Measurements from ENCODE around the gene PGLYRP4.

PGLYRP4 gene

DNA sequence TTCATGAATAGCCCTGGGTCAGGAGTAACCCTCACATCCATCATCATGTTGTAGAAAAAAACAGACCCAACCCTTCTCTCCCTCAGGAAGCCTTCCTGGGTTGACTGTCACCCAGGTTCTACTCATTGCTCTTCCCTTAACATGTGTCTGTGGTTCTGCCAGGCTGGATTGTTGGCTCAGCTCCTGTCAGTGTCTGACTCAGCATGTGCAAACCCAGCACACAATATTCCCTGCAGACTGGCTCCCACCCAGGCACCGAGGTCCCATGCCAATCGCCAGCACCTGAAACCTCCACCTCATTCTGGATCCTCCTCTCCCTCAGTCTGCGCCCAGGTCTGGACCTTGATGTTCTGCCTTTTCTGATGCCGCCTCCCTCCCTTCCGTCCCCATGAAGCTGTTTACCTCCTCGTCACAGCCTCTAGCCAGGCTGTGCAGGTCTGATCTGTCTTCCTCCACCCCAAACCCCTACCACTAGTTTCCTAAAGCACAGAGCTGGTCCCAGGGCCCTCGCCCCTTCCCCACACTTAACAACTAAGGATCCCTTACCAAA lies 46.6 kb upstream of the PGLYRP4 start:
- no peak overlapping the region for H2BK15ac ChIP-seq (replicated peaks; ENCODE audit: low read depth)
- no peak overlapping the region for H4K5ac ChIP-seq (ENCODE audit: low read length)
- H3K27me3 ChIP-seq (ENCODE audit: insufficient read depth, low read length, poor library complexity): no peaks in the 10 kb centered on the region
- no peak overlapping the region for H3K4me2 ChIP-seq (ENCODE audit: low read length)
- no peaks in the 10 kb centered on the region for H3K36me3 ChIP-seq (ENCODE audit: control insufficient read depth, insufficient read depth, low read length)
- no peak overlapping the region for H3K56ac ChIP-seq (ENCODE audit: low read length)
- no peak overlapping the region for H4K8ac ChIP-seq (ENCODE audit: low read depth, low read length)
- no peak overlapping the region for H3K4ac ChIP-seq (ENCODE audit: low read depth, low read length)
- H2BK5ac ChIP-seq (ENCODE audit: low read length): no peak overlapping the region
- no peak overlapping the region for H3K4me3 ChIP-seq (ENCODE audit: low read length)
- H2AK5ac ChIP-seq (ENCODE audit: low read length): no peak overlapping the region
- no peak overlapping the region for H3K9ac ChIP-seq (ENCODE audit: low read length)
- WGBS (ENCODE audit: extremely low coverage, insufficient coverage, low lambda C conversion rate): no CpG with 5 or more reads among the region's 7 CpGs
- H3K79me2 ChIP-seq (ENCODE audit: control insufficient read depth, insufficient read depth, low read length): no peaks in the 10 kb centered on the region
- DNase-seq: no peak
- no peak overlapping the region for H3K23ac ChIP-seq (ENCODE audit: low read length)
- no peak overlapping the region for H3K27ac ChIP-seq (ENCODE audit: low read depth, low read length)
- H3K18ac ChIP-seq (ENCODE audit: low read length): no peak overlapping the region
- no peaks in the 10 kb centered on the region for H3K79me1 ChIP-seq (ENCODE audit: low read length)
- H3K4me1 ChIP-seq (ENCODE audit: control insufficient read depth, low read depth, low read length): no peaks in the 10 kb centered on the region
- no peak overlapping the region for H2BK120ac ChIP-seq (ENCODE audit: low read depth, low read length)

GRCh38 chr1:153394391-153394790 lies 45.8 kb upstream of the PGLYRP4 start:
- Histone ChIP-seq H2AK5ac (ENCODE audit: low read length) (no peak overlapping the region), H3K79me2 (ENCODE audit: control insufficient read depth, insufficient read depth, low read length) (no peaks in the 10 kb centered on the region), H3K27ac (ENCODE audit: low read depth, low read length) (no peak overlapping the region), H3K4me2 (ENCODE audit: low read length) (no peak overlapping the region), H3K27me3 (ENCODE audit: insufficient read depth, low read length, poor library complexity) (no peaks in the 10 kb centered on the region), H3K18ac (ENCODE audit: low read length) (no peak overlapping the region), H2BK120ac (ENCODE audit: low read depth, low read length) (no peak overlapping the region), H3K4me3 (ENCODE audit: low read length) (no peak overlapping the region), H3K36me3 (ENCODE audit: control insufficient read depth, insufficient read depth, low read length) (no peaks in the 10 kb centered on the region), H4K5ac (ENCODE audit: low read length) (no peak overlapping the region), H3K56ac (ENCODE audit: low read length) (no peak overlapping the region), H3K4ac (ENCODE audit: low read depth, low read length) (no peak overlapping the region), H2BK15ac (replicated peaks; ENCODE audit: low read depth) (no peak overlapping the region), H4K8ac (ENCODE audit: low read depth, low read length) (no peak overlapping the region), H3K23ac (ENCODE audit: low read length) (no peak overlapping the region), H3K4me1 (ENCODE audit: control insufficient read depth, low read depth, low read length) (no peaks in the 10 kb centered on the region), H2BK5ac (ENCODE audit: low read length) (no peak overlapping the region), H3K79me1 (ENCODE audit: low read length) (no peaks in the 10 kb centered on the region), H3K9ac (ENCODE audit: low read length) (no peak overlapping the region)
- DNase-seq: no peak
- no CpG with 5 or more reads among the region's 5 CpGs for WGBS (ENCODE audit: extremely low coverage, insufficient coverage, low lambda C conversion rate)

DNA sequence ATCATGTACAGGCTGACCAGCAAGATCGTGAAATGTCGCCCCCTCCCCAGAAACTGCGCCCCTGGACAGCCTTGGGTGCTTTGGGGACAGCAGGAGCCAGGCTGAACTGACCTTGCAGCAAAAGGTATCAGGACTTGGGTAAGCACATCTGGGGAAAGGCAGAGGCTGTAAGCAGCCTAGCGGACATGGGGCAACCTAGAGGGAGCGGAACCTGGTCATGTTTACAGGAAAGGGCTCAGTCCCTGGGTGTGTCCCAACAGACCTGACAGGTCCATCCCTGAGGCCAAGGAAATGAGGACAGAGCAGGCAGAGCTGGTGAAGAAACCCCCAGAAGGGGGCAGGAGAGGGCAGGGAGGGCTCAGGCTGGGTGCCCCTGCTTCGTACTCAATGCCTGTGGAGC lies 45.3 kb upstream of the PGLYRP4 start:
- no peaks in the 10 kb centered on the region for H3K79me2 ChIP-seq (ENCODE audit: control insufficient read depth, insufficient read depth, low read length)
- H2AK5ac ChIP-seq (ENCODE audit: low read length): no peak overlapping the region
- H3K56ac ChIP-seq (ENCODE audit: low read length): no peak overlapping the region
- H3K4me3 ChIP-seq (ENCODE audit: low read length): no peak overlapping the region
- no peak overlapping the region for H2BK15ac ChIP-seq (replicated peaks; ENCODE audit: low read depth)
- no peaks in the 10 kb centered on the region for H3K79me1 ChIP-seq (ENCODE audit: low read length)
- no peaks in the 10 kb centered on the region for H3K4me1 ChIP-seq (ENCODE audit: control insufficient read depth, low read depth, low read length)
- H3K4ac ChIP-seq (ENCODE audit: low read depth, low read length): no peak overlapping the region
- H3K23ac ChIP-seq (ENCODE audit: low read length): no peak overlapping the region
- H3K4me2 ChIP-seq (ENCODE audit: low read length): no peak overlapping the region
- H2BK5ac ChIP-seq (ENCODE audit: low read length): no peak overlapping the region
- H2BK120ac ChIP-seq (ENCODE audit: low read depth, low read length): no peak overlapping the region
- no peak overlapping the region for H3K9ac ChIP-seq (ENCODE audit: low read length)
- H3K36me3 ChIP-seq (ENCODE audit: control insufficient read depth, insufficient read depth, low read length): no peaks in the 10 kb centered on the region
- no peaks in the 10 kb centered on the region for H3K27me3 ChIP-seq (ENCODE audit: insufficient read depth, low read length, poor library complexity)
- no CpG with 5 or more reads among the region's 6 CpGs for WGBS (ENCODE audit: extremely low coverage, insufficient coverage, low lambda C conversion rate)
- DNase-seq: peak; percentile 50
- no peak overlapping the region for H4K5ac ChIP-seq (ENCODE audit: low read length)
- no peak overlapping the region for H3K18ac ChIP-seq (ENCODE audit: low read length)
- H3K27ac ChIP-seq (ENCODE audit: low read depth, low read length): no peak overlapping the region
- no peak overlapping the region for H4K8ac ChIP-seq (ENCODE audit: low read depth, low read length)

DNA sequence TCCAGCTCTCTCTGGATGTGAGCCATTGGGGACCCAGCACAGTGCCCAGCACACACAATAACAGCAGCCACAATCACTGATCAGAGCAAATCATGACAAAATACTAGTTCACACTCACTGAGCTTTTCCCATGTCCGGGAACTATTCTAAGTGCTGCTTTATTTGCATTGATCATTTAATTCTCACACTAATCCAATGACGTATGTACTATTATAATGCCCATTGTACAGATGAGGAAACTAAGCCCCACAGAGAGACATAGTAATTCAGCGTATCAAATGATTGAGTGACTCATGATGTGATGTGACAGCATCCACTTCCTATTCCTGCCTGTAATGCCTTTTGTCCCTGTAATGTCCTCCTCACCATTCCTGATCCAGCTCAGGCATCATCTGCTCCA lies 44.2 kb upstream of the PGLYRP4 start:
- no CpG with 5 or more reads among the region's 3 CpGs for WGBS (ENCODE audit: extremely low coverage, insufficient coverage, low lambda C conversion rate)
- Histone ChIP-seq H2BK5ac (ENCODE audit: low read length) (no peak overlapping the region), H3K4me1 (ENCODE audit: control insufficient read depth, low read depth, low read length) (no peaks in the 10 kb centered on the region), H4K8ac (ENCODE audit: low read depth, low read length) (no peak overlapping the region), H2BK15ac (replicated peaks; ENCODE audit: low read depth) (no peak overlapping the region), H3K9ac (ENCODE audit: low read length) (no peak overlapping the region), H3K4me3 (ENCODE audit: low read length) (no peak overlapping the region), H3K27me3 (ENCODE audit: insufficient read depth, low read length, poor library complexity) (no peaks in the 10 kb centered on the region), H3K56ac (ENCODE audit: low read length) (no peak overlapping the region), H3K79me2 (ENCODE audit: control insufficient read depth, insufficient read depth, low read length) (no peaks in the 10 kb centered on the region), H2BK120ac (ENCODE audit: low read depth, low read length) (no peak overlapping the region), H3K23ac (ENCODE audit: low read length) (no peak overlapping the region), H3K36me3 (ENCODE audit: control insufficient read depth, insufficient read depth, low read length) (no peaks in the 10 kb centered on the region), H3K27ac (ENCODE audit: low read depth, low read length) (no peak overlapping the region), H4K5ac (ENCODE audit: low read length) (no peak overlapping the region), H2AK5ac (ENCODE audit: low read length) (no peak overlapping the region), H3K4me2 (ENCODE audit: low read length) (no peak overlapping the region), H3K18ac (ENCODE audit: low read length) (no peak overlapping the region), H3K79me1 (ENCODE audit: low read length) (no peaks in the 10 kb centered on the region), H3K4ac (ENCODE audit: low read depth, low read length) (no peak overlapping the region)
- no peak for DNase-seq

GRCh38 chr1:153392258-153392657 lies 43.6 kb upstream of the PGLYRP4 start:
- no peak overlapping the region for H3K9ac ChIP-seq (ENCODE audit: low read length)
- no peaks in the 10 kb centered on the region for H3K4me1 ChIP-seq (ENCODE audit: control insufficient read depth, low read depth, low read length)
- no peak overlapping the region for H3K4me2 ChIP-seq (ENCODE audit: low read length)
- H3K27ac ChIP-seq (ENCODE audit: low read depth, low read length): no peak overlapping the region
- H3K56ac ChIP-seq (ENCODE audit: low read length): no peak overlapping the region
- H3K79me2 ChIP-seq (ENCODE audit: control insufficient read depth, insufficient read depth, low read length): no peaks in the 10 kb centered on the region
- no peak overlapping the region for H2BK15ac ChIP-seq (replicated peaks; ENCODE audit: low read depth)
- H3K4me3 ChIP-seq (ENCODE audit: low read length): no peak overlapping the region
- no peak overlapping the region for H4K8ac ChIP-seq (ENCODE audit: low read depth, low read length)
- no peak overlapping the region for H2BK5ac ChIP-seq (ENCODE audit: low read length)
- no peak for DNase-seq
- H3K79me1 ChIP-seq (ENCODE audit: low read length): no peaks in the 10 kb centered on the region
- no CpG with 5 or more reads among the region's 3 CpGs for WGBS (ENCODE audit: extremely low coverage, insufficient coverage, low lambda C conversion rate)
- no peaks in the 10 kb centered on the region for H3K27me3 ChIP-seq (ENCODE audit: insufficient read depth, low read length, poor library complexity)
- H2BK120ac ChIP-seq (ENCODE audit: low read depth, low read length): no peak overlapping the region
- no peak overlapping the region for H2AK5ac ChIP-seq (ENCODE audit: low read length)
- H3K4ac ChIP-seq (ENCODE audit: low read depth, low read length): no peak overlapping the region
- H3K23ac ChIP-seq (ENCODE audit: low read length): no peak overlapping the region
- no peaks in the 10 kb centered on the region for H3K36me3 ChIP-seq (ENCODE audit: control insufficient read depth, insufficient read depth, low read length)
- no peak overlapping the region for H4K5ac ChIP-seq (ENCODE audit: low read length)
- H3K18ac ChIP-seq (ENCODE audit: low read length): no peak overlapping the region

DNA sequence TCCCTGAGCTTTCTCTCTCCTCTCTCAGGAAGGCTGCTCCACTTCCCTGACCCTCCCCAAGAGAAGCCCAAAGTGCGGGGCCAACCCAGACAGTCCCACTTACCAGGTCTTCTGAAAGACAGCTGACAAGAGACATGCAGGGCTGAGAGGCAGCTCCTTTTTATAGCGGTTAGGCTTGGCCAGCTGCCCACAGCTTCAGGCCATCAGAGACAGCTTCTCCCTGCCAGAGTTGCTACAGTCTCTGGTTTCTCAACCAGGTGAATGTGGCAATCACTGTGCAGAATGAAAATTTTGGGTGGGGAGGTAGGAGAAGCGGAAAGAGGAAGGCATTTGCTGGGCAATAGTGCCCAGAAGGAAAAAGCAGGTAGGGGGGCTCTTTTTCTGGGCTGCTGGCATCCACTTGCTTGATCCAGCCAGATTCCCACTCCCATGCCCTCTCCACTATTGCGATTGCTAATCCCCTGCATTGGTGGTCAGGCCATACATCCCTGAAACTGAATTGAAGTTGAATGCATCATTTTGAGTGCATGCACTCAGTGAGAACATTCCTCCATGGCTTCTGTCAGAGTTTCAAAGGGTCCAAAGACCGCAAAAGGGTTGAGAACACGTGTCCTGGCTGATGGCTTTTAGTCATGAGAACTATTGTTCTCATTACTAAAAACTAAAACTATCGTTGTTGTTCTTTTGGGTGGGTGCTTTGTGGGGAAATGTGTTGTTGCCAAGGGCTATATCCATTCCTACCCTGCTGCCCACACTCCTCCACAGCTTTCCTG lies 42.5 kb upstream of the PGLYRP4 start, which contains the start of gene S100A8:
S100A8 (minus strand) TSS at position 136 of the 773 bp plus-strand sequence. CDS start 538 bp downstream, outside the sequence.
- Histone ChIP-seq H2BK120ac (ENCODE audit: low read depth, low read length) (no peak within 1 kb of the TSS), H3K36me3 (ENCODE audit: control insufficient read depth, insufficient read depth, low read length) (no peaks in the 10 kb centered on the region), H2AK5ac (ENCODE audit: low read length) (no peak within 1 kb of the TSS), H2BK15ac (replicated peaks; ENCODE audit: low read depth) (no peak within 1 kb of the TSS), H3K23ac (ENCODE audit: low read length) (no peak within 1 kb of the TSS), H3K79me1 (ENCODE audit: low read length) (no peaks in the 10 kb centered on the region), H3K79me2 (ENCODE audit: control insufficient read depth, insufficient read depth, low read length) (no peaks in the 10 kb centered on the region), H3K9ac (ENCODE audit: low read length) (no peak within 1 kb of the TSS), H3K27me3 (ENCODE audit: insufficient read depth, low read length, poor library complexity) (no peaks in the 10 kb centered on the region), H3K18ac (ENCODE audit: low read length) (no peak within 1 kb of the TSS), H3K4me1 (ENCODE audit: control insufficient read depth, low read depth, low read length) (no peaks in the 10 kb centered on the region), H3K27ac (ENCODE audit: low read depth, low read length) (no peak within 1 kb of the TSS), H3K4ac (ENCODE audit: low read depth, low read length) (no peak within 1 kb of the TSS), H4K8ac (ENCODE audit: low read depth, low read length) (no peak within 1 kb of the TSS), H3K4me2 (ENCODE audit: low read length) (no peak within 1 kb of the TSS), H3K56ac (ENCODE audit: low read length) (no peak within 1 kb of the TSS), H2BK5ac (ENCODE audit: low read length) (no peak within 1 kb of the TSS), H3K4me3 (ENCODE audit: low read length) (no peak within 1 kb of the TSS), H4K5ac (ENCODE audit: low read length) (no peak within 1 kb of the TSS)
- WGBS (ENCODE audit: extremely low coverage, insufficient coverage, low lambda C conversion rate): no CpG with 5 or more reads among the region's 7 CpGs
- no peak for DNase-seq
